ENCODE results near the gene COL8A2.

Gene COL8A2

GRCh38 chr1:36112823-36113222 lies 12.2 kb downstream of the COL8A2 start:
- no peak for TF ChIP-seq CTCF (IDR thresholded peaks at IDR 0.05)

- TF ChIP-seq CTCF (IDR thresholded peaks at IDR 0.05), result no peak
Observed at GRCh38 chr1:36111151-36111550, 13.9 kb downstream of the COL8A2 start.

- no peak for TF ChIP-seq CTCF (IDR thresholded peaks at IDR 0.05)
Observed at GRCh38 chr1:36109041-36109679, 15.9 kb downstream of the COL8A2 start.

- TF ChIP-seq CTCF (IDR thresholded peaks at IDR 0.05), result no peak
Observed at GRCh38 chr1:36108314-36108713, 16.7 kb downstream of the COL8A2 start.

- TF ChIP-seq CTCF (IDR thresholded peaks at IDR 0.05), result no peak
Observed at GRCh38 chr1:36107394-36107793, 17.6 kb downstream of the COL8A2 start.

- no peak for TF ChIP-seq CTCF (IDR thresholded peaks at IDR 0.05)
Observed at GRCh38 chr1:36106269-36106668, 18.8 kb downstream of the COL8A2 start.

- TF ChIP-seq CTCF (IDR thresholded peaks at IDR 0.05), result no peak
Observed at GRCh38 chr1:36101546-36101945, 23.5 kb downstream of the COL8A2 start.

- TF ChIP-seq CTCF (IDR thresholded peaks at IDR 0.05), result no peak
Observed at GRCh38 chr1:36100376-36100775, 24.6 kb downstream of the COL8A2 start.

Measured in LNCAP (cell line).